Measurements from ENCODE around the gene NOC4L.
"Not testable (repeated sequence)": the region's sequence is repeated elsewhere in the genome, so short reads cannot be mapped to it uniquely, and the experiment has no call there.

Gene NOC4L

GRCh38 chr12:132144115-132144809 is at the start of gene NOC4L, which contains the start of gene DDX51:
Gene NOC4L, plus strand, starts transcription at chr12:132144457. Its CDS starts 32 bp downstream, at chr12:132144489.
Gene DDX51, minus strand, starts transcription at chr12:132144319. Its CDS starts 23 bp downstream, at chr12:132144296.
- peak; percentile 61 for DNase-seq

- DNase-seq = no peak
These were observed 48.5 kb upstream of the NOC4L start for GRCh38 chr12:132095520-132096409.

- DNase-seq = no peak
These were observed 44.5 kb upstream of the NOC4L start for GRCh38 chr12:132099739-132100138.

GRCh38 chr12:132100306-132101065 is 43.8 kb upstream of the NOC4L start:
- DNase-seq = no peak

- no peak for DNase-seq
These were observed 42.0 kb upstream of the NOC4L start for GRCh38 chr12:132102297-132102696.

GRCh38 chr12:132103072-132103471 is 41.2 kb upstream of the NOC4L start:
- DNase-seq = not testable (repeated sequence)

- DNase-seq = no peak
These were observed 40.5 kb upstream of the NOC4L start for GRCh38 chr12:132103542-132104308.

GRCh38 chr12:132105467-132105866 is 38.8 kb upstream of the NOC4L start:
- no peak for DNase-seq

GRCh38 chr12:132106921-132107320 is 37.3 kb upstream of the NOC4L start:
- no peak for DNase-seq

GRCh38 chr12:132108211-132108832 is 35.9 kb upstream of the NOC4L start:
- no peak for DNase-seq

GRCh38 chr12:132109741-132110140 is 34.5 kb upstream of the NOC4L start:
- DNase-seq = no peak

GRCh38 chr12:132110677-132111076 is 33.6 kb upstream of the NOC4L start:
- no peak for DNase-seq

GRCh38 chr12:132111654-132112304 is 32.5 kb upstream of the NOC4L start:
- DNase-seq = no peak

GRCh38 chr12:132114667-132115066 is 29.6 kb upstream of the NOC4L start:
- no peak for DNase-seq

- DNase-seq = no peak
These were observed 28.8 kb upstream of the NOC4L start for GRCh38 chr12:132115500-132115899.

- DNase-seq = no peak
These were observed 27.3 kb upstream of the NOC4L start for GRCh38 chr12:132116709-132117557.

- DNase-seq = no peak
These were observed 26.7 kb upstream of the NOC4L start for GRCh38 chr12:132117558-132117875.

- no peak for DNase-seq
These were observed 25.4 kb upstream of the NOC4L start for GRCh38 chr12:132118876-132119275.

- DNase-seq = no peak
These were observed 23.0 kb upstream of the NOC4L start for GRCh38 chr12:132121283-132121682.

GRCh38 chr12:132123970-132124765 is 20.1 kb upstream of the NOC4L start:
- peak; percentile 61 for DNase-seq

All from GF-D8 (cell line).